GM10248 (cell line): ENCODE data around the gene JMJD1C.
"Not testable (repeated sequence)": the region's sequence is repeated elsewhere in the genome, so short reads cannot be mapped to it uniquely, and the experiment has no call there.

ENCODE experiments used
- CTCF ChIA-PET: fragments of 300-600 bp; sonication (Branson Sonifier 250); formaldehyde crosslinking; extraction: SDS; loops from one replicate; lab custom pipeline; 2021; ENCODE audit warnings: antibody characterized with exemption; lab: Yijun Ruan, JAX
- POLR2A ChIA-PET: fragments of 350-650 bp; sonication (Branson Sonifier 250); formaldehyde crosslinking; extraction: SDS; loops from one replicate; lab custom pipeline; 2020; ENCODE audit warnings: antibody characterized with exemption; lab: Yijun Ruan, JAX
- DNase-seq: peaks from one replicate; pipeline ENCODE4 v3.0.0; 2012; ENCODE audit errors: extremely low spot score
- CTCF ChIP-seq: IDR thresholded peaks from 2 replicates; pipeline ENCODE4 v1.5.1; 2012; ENCODE audit warnings: mild to moderate bottlenecking, low read depth; ENCODE audit errors: extremely low read depth, missing control alignments, control extremely low read depth

The JMJD1C gene

GRCh38 chr10:63494951-63495350, 29.2 kb upstream of the JMJD1C start:
- POLR2A ChIA-PET: no interaction called here
- no peak for TF ChIP-seq CTCF
- CTCF ChIA-PET: interaction anchor here (1.6 to 2.2 kb wide), 3 partner anchors 11 to 14 kb away, joined by 5 to 7 read pairs (median 6); no protein-coding TSS in a partner anchor
- no peak for DNase-seq

DNA sequence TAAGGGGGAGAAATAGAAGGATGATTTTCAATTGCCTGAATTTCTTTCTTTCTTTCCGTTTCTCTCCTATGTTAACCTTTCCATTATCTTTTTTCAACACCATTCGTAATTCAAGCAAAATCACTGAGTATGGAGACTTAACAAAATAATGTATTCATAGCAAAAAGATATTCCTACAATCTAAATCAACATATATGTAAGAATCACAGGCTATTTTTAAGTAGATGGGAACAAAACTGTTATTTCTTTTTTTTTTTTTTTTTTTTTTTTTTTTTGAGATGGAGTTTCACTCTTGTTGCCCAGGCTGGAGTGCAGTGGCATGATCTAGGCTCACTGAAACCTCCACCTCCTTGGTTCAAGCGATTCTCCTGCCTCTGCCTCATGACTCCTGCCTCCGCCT, 27.2 kb upstream of the JMJD1C start:
- no peak for DNase-seq
- TF ChIP-seq CTCF: no peak
- CTCF ChIA-PET: interaction anchor here (2.2 kb wide), 1 partner anchor 11 kb away, joined by 6 read pairs; no protein-coding TSS in a partner anchor
- POLR2A ChIA-PET: no interaction called here

GRCh38 chr10:63492317-63492690, 26.5 kb upstream of the JMJD1C start:
- CTCF ChIA-PET: interaction anchor here (0.9 to 4.0 kb wide), 3 partner anchors 12 to 326 kb away, joined by 3 to 20 read pairs (median 4); no protein-coding TSS in a partner anchor
- DNase-seq, POLR2A ChIA-PET: not testable (repeated sequence)

DNA sequence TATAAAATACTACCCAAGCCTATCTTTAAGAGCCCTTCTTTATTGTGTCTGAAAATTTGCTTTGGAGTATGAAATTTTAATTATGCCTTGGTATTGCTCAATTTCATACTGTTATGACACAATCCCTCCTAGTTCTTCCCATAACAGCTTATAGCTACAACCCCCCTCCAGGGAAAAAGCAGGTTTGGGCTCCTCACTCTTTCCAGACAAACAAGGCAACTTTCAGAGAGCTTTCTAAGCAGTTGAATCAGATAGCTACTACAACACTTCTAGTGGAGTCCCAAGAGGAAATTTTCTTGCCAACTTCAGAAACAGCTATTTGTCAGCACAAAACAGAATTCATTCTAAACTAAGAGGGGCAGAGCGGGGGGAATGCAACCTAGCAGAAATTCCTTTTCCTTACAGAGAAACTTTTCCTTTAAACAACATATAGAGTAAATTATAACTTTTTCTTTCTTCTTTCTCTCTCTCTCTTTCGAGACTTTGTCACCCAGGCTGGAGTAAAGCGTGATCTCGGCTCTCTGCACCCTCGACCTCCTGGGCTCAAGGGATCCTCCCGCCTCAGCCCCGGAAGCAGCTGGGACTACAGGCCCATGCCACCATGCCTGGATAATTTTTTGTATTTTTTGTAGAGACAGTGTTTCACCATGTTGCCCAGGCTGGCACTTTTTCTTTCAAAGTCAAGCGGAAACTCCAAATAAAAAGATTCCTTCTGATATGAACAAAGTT, 26.0 kb upstream of the JMJD1C start:
- POLR2A ChIA-PET: no interaction called here
- TF ChIP-seq CTCF: no peak
- CTCF ChIA-PET: interaction anchor here (0.9 to 4.0 kb wide), 5 partner anchors 11 to 325 kb away, joined by 3 to 20 read pairs (median 4); no protein-coding TSS in a partner anchor
- DNase-seq: no peak

GRCh38 chr10:63489838-63490237, 24.1 kb upstream of the JMJD1C start:
- no peak for TF ChIP-seq CTCF
- ChIA-PET POLR2A (no interaction called here), CTCF (interaction anchor here (0.8 to 4.0 kb wide), 7 partner anchors 9 to 231 kb away, joined by 3 to 20 read pairs (median 4); no protein-coding TSS in a partner anchor)

GRCh38 chr10:63487990-63488389, 22.2 kb upstream of the JMJD1C start:
- TF ChIP-seq CTCF: no peak
- ChIA-PET CTCF (interaction anchor here (1.2 kb wide), 1 partner anchor 22 kb away, joined by 3 read pairs; no protein-coding TSS in a partner anchor), POLR2A (no interaction called here)
- no peak for DNase-seq

More at GRCh38 chr10:63489838-63490237, 24.1 kb upstream of the JMJD1C start:
- DNase-seq: no peak

DNA sequence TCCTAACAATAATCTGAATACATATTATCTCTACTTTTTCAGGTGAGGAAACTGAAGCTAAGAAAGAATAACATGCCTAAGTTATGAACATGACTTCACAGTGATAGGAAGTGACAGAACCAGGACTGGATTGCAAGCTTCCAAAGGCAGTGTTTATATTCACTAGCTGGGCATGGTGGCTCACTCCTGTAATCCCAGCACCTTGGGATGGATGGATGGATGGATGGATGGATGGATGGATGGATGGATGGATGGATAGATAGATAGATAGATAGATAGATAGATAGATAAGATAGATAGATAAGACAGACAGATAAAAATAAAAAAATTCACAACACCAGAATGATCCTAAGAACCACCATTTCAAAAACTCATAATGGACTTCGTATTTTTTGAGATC, 18.2 kb upstream of the JMJD1C start:
- POLR2A ChIA-PET: no interaction called here
- CTCF ChIA-PET: interaction anchor here (0.8 to 2.5 kb wide), 3 partner anchors 12 to 317 kb away, joined by 3 to 6 read pairs (median 3); no protein-coding TSS in a partner anchor
- no peak for TF ChIP-seq CTCF
- no peak for DNase-seq
